Neuronal stem cell (in vitro differentiated cells): Measurements from ENCODE around the gene KDM4B.
A peak's percentile ranks its signal among the peaks of the same experiment; 100 is the strongest.

Experiments used
- DNase-seq: peaks from one replicate; pipeline ENCODE4 v3.0.0-alpha.2; 2013; ENCODE audit warnings: low spot score
- H2AFZ ChIP-seq: one replicate; pipeline ENCODE4 v1.6.1; 2013; ENCODE audit warnings: mild to moderate bottlenecking, low read length, inconsistent platforms
- H2AK5ac ChIP-seq: 2 replicates; pipeline ENCODE4 v1.6.1; 2013; ENCODE audit warnings: low read depth, mild to moderate bottlenecking, inconsistent platforms, low read length, moderate library complexity, mixed read lengths
- H2BK120ac ChIP-seq: 2 replicates; pipeline ENCODE4 v1.6.1; 2013; ENCODE audit warnings: low read depth, mild to moderate bottlenecking, inconsistent platforms, low read length, moderate library complexity, mixed read lengths
- H2BK12ac ChIP-seq: one replicate; pipeline ENCODE4 v1.6.1; 2013; ENCODE audit warnings: low read length, inconsistent platforms
- H2BK15ac ChIP-seq: 2 replicates; pipeline ENCODE4 v1.6.1; 2013; ENCODE audit warnings: mild to moderate bottlenecking, low read length, inconsistent platforms, mixed read lengths
- H2BK5ac ChIP-seq: one replicate; pipeline ENCODE4 v1.6.1; 2013; ENCODE audit warnings: inconsistent platforms, mild to moderate bottlenecking, low read length, moderate library complexity
- H3K14ac ChIP-seq: one replicate; pipeline ENCODE4 v1.6.1; 2013; ENCODE audit warnings: low read length, inconsistent platforms
- H3K18ac ChIP-seq: 2 replicates; pipeline ENCODE4 v1.6.1; 2013; ENCODE audit warnings: low read length, inconsistent platforms
- H3K23ac ChIP-seq: 2 replicates; pipeline ENCODE4 v1.6.1; 2013; ENCODE audit warnings: low read depth, mild to moderate bottlenecking, mixed read lengths, low read length, inconsistent platforms; ENCODE audit not compliant: poor library complexity
- H3K27ac ChIP-seq: replicated peaks from 3 replicates; pipeline ENCODE4 v1.5.1; 2013; ENCODE audit warnings: low read length, inconsistent platforms
- H3K27me3 ChIP-seq, 3 experiments: 2 replicates each; pipeline ENCODE4 v1.6.1; 2013; ENCODE audit warnings: low read length in 3 of 3, mild to moderate bottlenecking in 2 of 3, inconsistent platforms in 1 of 3, low read depth in 1 of 3, mixed read lengths in 1 of 3, moderate library complexity in 1 of 3; ENCODE audit not compliant: control insufficient read depth in 3 of 3, insufficient read depth in 3 of 3
- H3K36me3 ChIP-seq, 2 donors: replicated peaks in 1 of 2; 2 replicates each; pipeline ENCODE4 v1.6.1; 2013; ENCODE audit warnings: low read length in 2 of 2; ENCODE audit not compliant: control insufficient read depth in 2 of 2, insufficient read depth in 2 of 2
- H3K4ac ChIP-seq: 2 replicates; pipeline ENCODE4 v1.6.1; 2013; ENCODE audit warnings: inconsistent platforms, mild to moderate bottlenecking, low read length, moderate library complexity
- H3K4me1 ChIP-seq, 2 donors: 1 replicate in 1 of 2; 2 replicates in 1 of 2; pipeline ENCODE4 v1.6.1; 2013; ENCODE audit warnings: low read length in 2 of 2, low read depth in 1 of 2; ENCODE audit not compliant: control insufficient read depth in 2 of 2, insufficient read depth in 1 of 2
- H3K4me2 ChIP-seq: one replicate; pipeline ENCODE4 v1.6.1; 2013; ENCODE audit warnings: mild to moderate bottlenecking, low read length, inconsistent platforms; ENCODE audit not compliant: insufficient read depth, poor library complexity, severe bottlenecking
- H3K4me3 ChIP-seq, 2 donors: 2 replicates each; pipeline ENCODE4 v1.5.1; 2013; ENCODE audit warnings: low read length in 2 of 2, mild to moderate bottlenecking in 2 of 2, inconsistent platforms in 1 of 2, moderate library complexity in 1 of 2
- H3K79me1 ChIP-seq: one replicate; pipeline ENCODE4 v1.6.1; 2013; ENCODE audit warnings: low read depth, mild to moderate bottlenecking, inconsistent platforms, low read length, moderate library complexity
- H3K9ac ChIP-seq: one replicate; pipeline ENCODE4 v1.6.1; 2013; ENCODE audit warnings: mild to moderate bottlenecking, low read depth, low read length, inconsistent platforms; ENCODE audit not compliant: poor library complexity
- H3K9me3 ChIP-seq, 2 donors: replicated peaks in 1 of 2; 2 replicates each; pipeline versions ENCODE3 to v1.6.1; 2013; ENCODE audit warnings: low read length in 2 of 2, mild to moderate bottlenecking in 2 of 2, inconsistent platforms in 1 of 2, low read depth in 1 of 2, mixed read lengths in 1 of 2, moderate library complexity in 1 of 2; ENCODE audit not compliant: control insufficient read depth in 2 of 2, insufficient read depth in 1 of 2
- H4K8ac ChIP-seq: one replicate; pipeline ENCODE4 v1.6.1; 2013; ENCODE audit warnings: low read depth, mild to moderate bottlenecking, inconsistent platforms, low read length, moderate library complexity
- H4K91ac ChIP-seq: one replicate; pipeline ENCODE4 v1.6.1; 2013; ENCODE audit warnings: low read length, low read depth, mild to moderate bottlenecking, inconsistent platforms; ENCODE audit not compliant: poor library complexity
- WGBS, 2 donors: extraction: QIAGEN DNeasy Blood & Tissue Kit; methylation state at CpG; one replicate each; pipeline ENCODE4 v1.1.7; 2013; ENCODE audit warnings: missing lambda C conversion rate in 2 of 2, mixed read lengths in 1 of 2; ENCODE audit not compliant: insufficient read length in 2 of 2, insufficient replicate concordance in 1 of 2; ENCODE audit errors: extremely low coverage in 2 of 2; 5-methylcytosine and 5-hydroxymethylcytosine counted together

The KDM4B gene

GRCh38 chr19:5042556-5042955 is 73.6 kb downstream of the KDM4B start:
- H3K4ac ChIP-seq, result no peak overlapping the region
- H3K18ac ChIP-seq, result no peak overlapping the region
- no peak overlapping the region for H2BK15ac ChIP-seq
- H3K4me2 ChIP-seq, result no peak overlapping the region
- H3K9ac ChIP-seq, result no peak overlapping the region
- no peak overlapping the region for H2BK120ac ChIP-seq
- no peak overlapping the region for H2AFZ ChIP-seq
- H3K36me3 ChIP-seq, result peaks cover 23 to 64% of the 10 kb centered on the region in 2 donors
- no peak overlapping the region for H3K27ac ChIP-seq
- H2BK12ac ChIP-seq, result no peak overlapping the region
- H4K8ac ChIP-seq, result no peak overlapping the region
- H3K4me3 ChIP-seq, result no peak overlapping the region
- no peak for DNase-seq
- H3K4me1 ChIP-seq, result peaks cover 0 to 11% of the 10 kb centered on the region in 2 donors
- WGBS, 2 donors, result no CpG with 5 or more reads among the region's 18 CpGs
- H2AK5ac ChIP-seq, result no peak overlapping the region
- no peaks in the 10 kb centered on the region for H3K9me3 ChIP-seq
- no peaks in the 10 kb centered on the region for H3K27me3 ChIP-seq
- H4K91ac ChIP-seq, result no peak overlapping the region
- H2BK5ac ChIP-seq, result no peak overlapping the region
- no peak overlapping the region for H3K23ac ChIP-seq
- H3K79me1 ChIP-seq, result peaks cover 23% of the 10 kb centered on the region
- no peak overlapping the region for H3K14ac ChIP-seq

GRCh38 chr19:5045029-5045428 is 76.1 kb downstream of the KDM4B start:
- no peaks in the 10 kb centered on the region for H3K9me3 ChIP-seq
- H3K23ac ChIP-seq, result no peak overlapping the region
- no peak for DNase-seq
- no CpG with 5 or more reads among the region's 16 CpGs for WGBS, 2 donors
- H2BK12ac ChIP-seq, result no peak overlapping the region
- H3K27ac ChIP-seq, result no peak overlapping the region
- H3K18ac ChIP-seq, result no peak overlapping the region
- no peak overlapping the region for H2BK5ac ChIP-seq
- H3K9ac ChIP-seq, result no peak overlapping the region
- no peak overlapping the region for H3K4me3 ChIP-seq
- H4K8ac ChIP-seq, result no peak overlapping the region
- no peak overlapping the region for H2AK5ac ChIP-seq
- peaks cover 22 to 55% of the 10 kb centered on the region in 2 donors for H3K36me3 ChIP-seq
- peaks cover 25% of the 10 kb centered on the region for H3K79me1 ChIP-seq
- H2AFZ ChIP-seq, result no peak overlapping the region
- peaks cover 9 to 20% of the 10 kb centered on the region in 2 donors for H3K4me1 ChIP-seq
- no peak overlapping the region for H3K4me2 ChIP-seq
- no peak overlapping the region for H2BK120ac ChIP-seq
- H3K14ac ChIP-seq, result no peak overlapping the region
- no peak overlapping the region for H3K4ac ChIP-seq
- H3K27me3 ChIP-seq, result no peaks in the 10 kb centered on the region
- no peak overlapping the region for H2BK15ac ChIP-seq
- H4K91ac ChIP-seq, result peak overlapping the region; percentile 64

DNA sequence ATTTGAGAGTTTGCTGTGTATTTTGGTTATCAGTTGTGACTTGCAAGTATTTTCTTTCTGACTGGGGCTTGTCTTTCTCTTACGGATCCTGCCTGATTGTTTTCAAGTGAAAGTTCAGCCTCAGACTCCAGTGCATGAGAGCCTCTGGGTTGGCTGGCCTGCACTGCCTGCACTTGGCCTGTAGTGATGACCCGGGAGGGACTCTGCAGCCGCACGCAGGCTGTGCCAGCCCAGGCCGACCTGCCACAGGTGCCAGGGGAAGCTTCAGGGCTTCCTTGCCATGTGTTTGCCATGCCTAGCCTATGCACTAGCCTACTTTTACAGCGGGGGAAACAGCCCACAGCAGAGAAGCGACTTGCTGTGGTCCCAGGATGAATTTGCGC is 77.0 kb downstream of the KDM4B start:
- no peak overlapping the region for H2BK120ac ChIP-seq
- peak overlapping the region; percentile 24 for H2BK5ac ChIP-seq
- peaks cover 9 to 20% of the 10 kb centered on the region in 2 donors for H3K4me1 ChIP-seq
- H2BK12ac ChIP-seq, result no peak overlapping the region
- H3K9me3 ChIP-seq, result no peaks in the 10 kb centered on the region
- no peak overlapping the region for H2AFZ ChIP-seq
- peak overlapping the region; percentile 31 for H3K23ac ChIP-seq
- DNase-seq, result no peak
- no CpG with 5 or more reads among the region's 8 CpGs for WGBS, 2 donors
- H4K91ac ChIP-seq, result no peak overlapping the region
- peak overlapping the region; percentile 46 for H2AK5ac ChIP-seq
- no peak overlapping the region for H3K4me2 ChIP-seq
- H3K14ac ChIP-seq, result no peak overlapping the region
- H2BK15ac ChIP-seq, result no peak overlapping the region
- peaks cover 21% of the 10 kb centered on the region for H3K79me1 ChIP-seq
- H4K8ac ChIP-seq, result no peak overlapping the region
- no peak overlapping the region for H3K27ac ChIP-seq
- H3K9ac ChIP-seq, result no peak overlapping the region
- no peak overlapping the region for H3K18ac ChIP-seq
- no peak overlapping the region for H3K4ac ChIP-seq
- no peaks in the 10 kb centered on the region for H3K27me3 ChIP-seq
- peaks cover 14 to 48% of the 10 kb centered on the region in 2 donors for H3K36me3 ChIP-seq
- H3K4me3 ChIP-seq, result no peak overlapping the region

- Histone ChIP-seq H3K14ac (no peak overlapping the region), H3K79me1 (peaks cover 24% of the 10 kb centered on the region), H3K27ac (peak overlapping the region; percentile 28), H2AK5ac (peak overlapping the region; percentile 46), H3K23ac (peak overlapping the region; percentile 31), H4K8ac (no peak overlapping the region), H2BK12ac (no peak overlapping the region), H2BK15ac (no peak overlapping the region), H3K18ac (peak overlapping the region; percentile 57), H3K36me3 (peaks cover 14 to 48% of the 10 kb centered on the region in 2 donors), H3K4ac (no peak overlapping the region), H3K9me3 (no peaks in the 10 kb centered on the region), H3K4me3 (no peak overlapping the region), H3K9ac (no peak overlapping the region), H4K91ac (no peak overlapping the region), H2BK5ac (peak overlapping the region; percentile 24), H3K27me3 (no peaks in the 10 kb centered on the region), H2BK120ac (no peak overlapping the region), H3K4me1 (peaks cover 9 to 20% of the 10 kb centered on the region in 2 donors), H3K4me2 (no peak overlapping the region), H2AFZ (no peak overlapping the region)
- no CpG with 5 or more reads among the region's 19 CpGs for WGBS, 2 donors
- DNase-seq, result no peak
Measured at GRCh38 chr19:5046339-5047039, 77.6 kb downstream of the KDM4B start.
